ENCODE measurements around the gene FARSA.
"Not testable (repeated sequence)": the region's sequence is repeated elsewhere in the genome, so short reads cannot be mapped to it uniquely, and the experiment has no call there.

Gene FARSA

DNA sequence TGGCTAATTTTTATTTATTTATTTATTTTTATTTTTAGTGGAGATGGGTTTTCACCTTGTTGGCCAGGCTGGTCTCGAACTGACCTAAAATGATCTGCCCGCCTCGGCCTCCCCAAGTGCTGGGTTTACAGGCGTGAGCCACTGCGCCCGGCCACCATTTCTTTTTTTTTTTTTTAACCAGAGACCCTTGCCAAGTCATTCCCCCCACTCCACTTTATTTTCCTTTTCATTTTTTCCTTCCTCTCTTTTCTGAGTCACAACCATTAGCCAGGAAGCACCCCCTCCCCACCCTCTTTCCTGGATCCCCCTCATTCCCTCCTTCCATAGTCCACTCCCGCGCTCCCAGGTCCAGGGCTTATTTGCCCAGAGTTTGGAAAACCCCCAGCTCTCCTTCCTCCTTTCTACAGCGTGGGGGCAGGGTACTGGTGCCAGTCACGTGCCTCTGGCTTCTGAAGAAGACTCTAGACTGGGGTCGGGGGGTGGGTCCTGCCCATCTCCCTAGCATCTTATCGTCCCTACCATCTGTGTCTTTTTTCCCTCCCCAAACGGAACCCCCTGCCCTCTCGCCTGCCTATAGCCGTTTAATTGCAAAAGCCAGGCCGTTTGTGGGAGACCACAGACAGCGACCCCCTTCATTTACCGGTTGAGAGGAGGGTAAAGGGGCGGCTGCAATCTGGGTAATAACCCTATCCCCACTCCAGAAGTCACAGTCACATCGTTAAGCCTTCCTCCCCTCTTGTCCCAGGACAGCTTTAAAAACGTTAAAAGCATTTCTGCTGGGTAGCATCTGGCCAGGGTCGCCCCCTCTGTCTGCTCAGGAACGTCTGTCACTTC is 3.8 kb upstream of the FARSA start:
- no peak for FAIRE-seq

DNA sequence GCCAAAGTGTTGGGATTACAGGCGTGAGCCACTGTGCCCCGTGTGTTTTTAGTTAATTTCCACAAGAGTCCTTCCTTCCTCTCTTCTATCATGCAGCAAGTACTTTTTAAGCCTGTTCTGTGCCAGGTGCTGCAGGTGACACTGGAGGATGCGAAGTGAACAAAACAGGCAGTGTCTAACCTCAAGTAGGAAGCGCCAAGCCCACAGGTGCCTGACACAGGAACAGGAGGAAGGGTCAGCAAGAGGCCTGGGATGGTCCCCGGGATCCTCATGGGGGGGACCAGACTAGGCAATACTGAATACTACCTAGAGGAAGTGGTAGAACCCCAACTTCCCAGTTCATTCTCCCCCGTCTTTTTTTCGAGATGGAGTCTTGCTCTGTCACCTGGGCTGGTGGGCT is 3.1 kb upstream of the FARSA start:
- FAIRE-seq: no peak

DNA sequence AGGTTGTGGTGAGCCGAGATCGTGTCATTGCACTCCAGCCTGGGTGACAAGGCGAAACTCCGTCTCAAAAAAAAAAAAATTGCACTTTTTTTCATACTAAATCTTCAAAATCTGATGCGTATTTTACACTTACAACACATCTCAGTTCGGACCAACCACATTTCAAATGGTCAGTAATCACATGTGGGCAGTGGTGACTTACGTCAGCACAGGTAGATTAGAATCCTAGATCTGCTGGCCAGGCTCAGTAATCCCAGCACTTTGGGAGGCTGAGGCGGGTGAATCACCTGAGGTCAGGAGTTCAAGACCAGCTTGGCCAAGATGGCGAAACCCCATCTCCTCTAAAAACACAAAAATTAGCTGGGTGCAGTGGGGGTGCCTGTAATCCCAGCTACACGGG is 1.6 kb upstream of the FARSA start:
- no peak for FAIRE-seq

DNA sequence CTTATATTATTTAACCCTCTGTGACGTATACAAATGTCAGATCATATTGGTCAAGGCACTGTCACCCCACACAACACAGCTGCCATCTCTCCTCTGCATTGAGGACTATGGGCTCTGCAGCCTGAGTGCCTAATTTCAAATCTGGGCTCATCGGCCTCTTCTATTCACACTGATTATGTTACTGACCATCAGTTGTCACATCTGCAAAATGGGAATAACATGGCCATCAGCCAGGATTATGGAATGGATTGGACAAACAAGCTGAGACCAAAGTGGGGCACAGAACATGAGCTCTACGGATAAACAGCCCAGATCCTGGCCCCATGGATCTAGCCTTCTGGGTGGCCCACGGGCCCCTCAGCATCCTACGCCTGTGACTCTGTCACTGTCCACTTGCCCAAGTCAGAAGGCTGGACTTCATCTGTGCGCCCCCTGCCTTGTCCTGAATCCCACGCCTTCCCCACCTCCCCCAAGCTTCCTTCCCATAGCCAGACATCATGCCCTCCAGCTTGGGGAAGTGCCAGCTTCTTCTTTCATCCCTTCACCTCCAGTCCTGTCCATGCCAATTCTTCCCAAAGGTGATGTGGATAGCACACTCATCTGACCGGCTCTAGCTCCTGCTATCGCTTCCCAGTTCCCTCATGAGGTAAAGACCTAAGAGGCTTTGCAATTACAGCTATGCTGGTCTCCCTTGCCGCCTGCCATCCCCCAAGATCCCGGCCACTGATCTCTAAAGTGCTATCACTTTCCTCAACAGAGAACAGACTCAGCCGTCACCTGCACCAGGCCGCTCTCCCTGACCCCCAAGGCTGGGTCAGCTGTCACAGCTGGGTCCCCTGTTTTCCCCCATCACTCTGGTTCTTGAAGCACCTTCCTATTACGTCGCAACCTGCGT is 872 bp downstream of the FARSA start:
- no peak for FAIRE-seq

DNA sequence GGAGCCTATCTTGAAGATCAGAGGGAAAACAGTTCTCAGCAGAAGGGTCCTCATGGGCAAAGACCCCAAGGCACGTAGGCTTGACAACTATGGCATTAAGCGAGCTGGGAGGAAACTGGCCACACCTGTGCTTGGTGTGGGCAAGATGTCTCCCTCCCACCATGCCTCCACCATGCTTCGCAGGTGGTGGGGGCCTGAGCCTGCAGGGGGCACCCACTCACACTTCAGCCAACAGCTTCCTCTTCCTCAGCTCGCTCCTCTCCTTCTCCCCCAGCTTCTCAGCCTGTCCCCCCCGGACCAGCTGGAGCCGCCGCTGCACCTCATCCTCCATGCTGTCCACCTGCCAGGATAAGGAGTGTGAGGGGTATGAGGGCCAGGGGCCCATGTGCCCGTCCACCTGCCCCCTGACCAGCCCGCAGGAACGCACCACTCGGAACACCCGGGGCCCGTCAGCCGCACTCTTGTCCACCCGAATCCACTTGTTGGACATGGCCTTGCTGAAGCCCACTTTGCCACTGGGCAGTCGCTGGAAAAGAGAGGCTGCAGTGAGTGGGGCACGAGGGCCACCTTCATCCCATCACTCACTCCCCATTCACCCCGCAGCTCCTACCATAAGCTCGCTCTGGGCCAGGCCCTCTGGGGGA is 3.4 kb downstream of the FARSA start:
- FAIRE-seq: no peak

DNA sequence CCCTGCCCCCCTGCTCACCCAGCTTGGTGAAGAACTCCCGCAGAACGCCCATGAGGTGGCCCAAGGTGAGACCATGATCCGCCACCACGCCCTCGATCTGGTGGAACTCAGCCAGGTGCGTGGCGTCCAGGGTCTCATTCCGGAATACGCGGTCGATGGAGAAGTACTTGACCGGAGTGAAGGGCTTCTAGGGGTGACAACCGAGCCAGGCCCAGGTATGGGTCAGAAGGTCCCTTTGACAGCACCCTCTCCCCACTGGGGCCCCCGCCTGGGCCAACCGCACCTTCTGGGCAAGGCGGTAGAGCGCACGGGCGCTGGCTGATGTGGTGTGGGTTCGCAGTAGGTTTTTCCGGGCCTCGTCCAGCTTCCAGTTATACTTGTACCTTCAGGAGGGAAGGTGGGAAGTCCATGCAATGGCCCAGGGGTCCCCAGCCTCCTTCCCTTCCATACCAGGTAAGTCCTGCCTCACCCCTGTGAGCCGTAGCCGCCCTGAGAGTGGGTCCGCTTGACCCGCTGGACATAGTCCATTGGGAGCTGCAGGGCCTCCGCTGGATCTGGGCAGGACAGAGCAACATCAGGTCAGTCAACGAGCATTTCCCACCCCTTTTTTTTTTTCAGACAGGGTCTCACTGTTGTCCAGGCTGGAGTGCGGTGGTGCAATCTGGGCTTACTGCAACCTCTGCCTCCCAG is 8.7 kb downstream of the FARSA start:
- no peak for FAIRE-seq

DNA sequence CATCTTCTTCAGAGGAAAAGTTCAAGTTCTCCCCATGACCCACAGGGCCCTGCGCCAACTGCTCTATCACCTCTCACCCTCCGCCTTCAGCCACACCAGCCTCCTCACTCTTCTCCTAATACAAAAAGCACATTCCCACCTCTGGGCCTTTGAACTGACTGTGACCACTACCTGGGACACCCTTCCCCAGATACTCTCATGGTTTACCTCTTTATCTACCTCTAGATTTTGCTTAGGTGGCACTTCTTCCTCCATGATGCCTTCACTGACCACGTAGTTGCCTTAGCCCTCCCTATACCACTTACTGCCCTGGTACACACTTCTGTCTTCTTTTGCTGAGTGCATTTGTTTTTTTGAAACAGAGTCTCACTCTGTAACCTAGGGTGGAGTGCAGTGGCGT is 10.6 kb downstream of the FARSA start:
- FAIRE-seq: no peak

DNA sequence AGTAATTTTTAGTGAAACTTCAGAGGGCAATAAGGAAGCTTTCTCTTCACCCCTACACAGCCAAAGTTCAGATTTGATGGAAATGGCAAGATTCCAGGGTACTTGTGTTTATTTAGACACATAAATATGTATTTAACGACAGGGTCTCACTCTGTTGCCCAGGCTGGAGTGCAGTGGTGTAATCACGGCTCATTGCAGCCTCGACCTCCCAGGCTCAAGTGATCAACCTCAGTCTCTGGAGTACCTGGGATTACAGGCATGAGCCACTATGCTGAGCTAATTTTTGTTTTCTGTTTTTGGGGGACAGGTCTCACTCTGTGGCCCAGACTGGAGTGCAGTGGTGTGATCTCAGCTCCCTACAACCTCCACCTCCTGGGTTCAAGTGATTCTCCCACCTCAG is 12.5 kb downstream of the FARSA start:
- FAIRE-seq: no peak

DNA sequence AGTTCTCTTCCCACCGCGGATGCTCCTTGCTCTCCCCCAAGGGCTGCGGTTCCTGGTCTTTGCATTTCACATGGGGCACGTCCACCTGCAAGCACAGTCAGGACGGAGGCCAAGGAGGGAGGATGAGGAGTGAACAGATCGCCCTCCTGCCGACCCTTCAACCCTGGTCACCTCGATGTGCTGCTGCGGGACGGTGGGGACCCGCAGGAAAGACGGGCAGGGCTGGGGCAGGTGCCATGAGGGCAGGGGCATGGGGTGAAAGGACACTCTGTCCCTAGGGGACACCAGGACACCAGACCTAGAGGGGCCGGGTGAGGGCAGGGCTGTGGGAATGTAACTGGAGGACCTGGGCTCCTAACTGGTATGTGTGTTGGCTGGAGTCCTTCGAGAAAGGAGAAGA is 15.3 kb downstream of the FARSA start:
- no peak for FAIRE-seq

DNA sequence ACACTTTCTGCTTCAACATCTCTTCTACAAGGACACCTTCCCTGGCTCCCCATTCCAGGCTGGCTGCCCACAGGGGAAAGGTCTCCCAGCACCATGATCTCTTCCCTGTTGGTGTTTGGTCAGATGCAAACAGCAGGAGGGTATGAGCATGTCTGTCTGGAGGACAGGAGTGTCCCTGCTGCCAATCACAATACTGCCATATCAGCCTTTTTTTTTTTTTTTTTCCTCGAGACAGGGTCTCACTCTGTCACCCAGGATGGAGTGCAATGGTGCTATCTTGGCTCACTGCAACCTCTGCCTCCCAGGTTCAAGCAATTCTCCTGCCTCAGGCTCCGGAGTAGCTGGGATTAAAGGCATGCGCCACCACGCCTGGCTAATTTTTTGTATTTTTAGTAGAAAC is 17.7 kb downstream of the FARSA start:
- not testable (repeated sequence) for FAIRE-seq

DNA sequence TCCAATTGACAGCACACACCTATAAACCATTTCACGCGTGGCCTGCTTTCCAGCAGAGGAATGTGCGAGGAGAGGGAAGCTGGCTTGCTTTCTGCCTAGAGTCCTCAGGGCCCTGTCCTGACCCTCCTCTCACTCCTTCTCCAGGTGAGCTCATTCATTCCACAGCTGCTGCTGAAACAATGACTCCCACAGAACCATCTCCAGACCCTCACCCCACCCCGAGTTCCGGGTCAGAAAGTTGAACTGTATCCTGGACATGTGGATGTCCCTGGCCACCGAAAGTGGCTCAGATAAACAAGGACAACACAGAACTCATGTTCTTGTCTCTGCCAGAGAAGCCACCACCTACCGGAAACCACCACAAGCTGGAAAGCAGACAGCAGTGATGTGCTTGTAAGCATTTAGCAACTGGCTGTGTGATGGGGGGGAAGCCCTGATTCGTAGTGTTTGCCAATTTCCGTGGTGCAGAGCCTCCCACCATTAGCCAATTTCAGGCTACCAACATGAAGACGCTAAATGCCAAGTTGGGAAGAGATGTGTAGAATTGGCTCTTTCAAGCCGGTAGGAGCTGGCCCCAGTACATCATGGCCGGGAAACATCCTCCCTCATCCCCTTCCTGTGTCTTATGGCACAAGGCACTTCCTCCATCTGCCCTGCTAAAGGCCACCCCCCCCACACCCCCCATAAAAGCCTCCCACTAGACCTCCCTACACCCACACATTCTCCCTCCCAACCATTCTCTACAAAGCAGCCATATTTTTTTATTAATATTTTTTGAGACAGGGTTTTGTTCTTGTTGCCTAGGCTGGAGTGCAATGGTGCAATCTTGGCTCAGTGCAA is 19.4 kb downstream of the FARSA start:
- FAIRE-seq: no peak

DNA sequence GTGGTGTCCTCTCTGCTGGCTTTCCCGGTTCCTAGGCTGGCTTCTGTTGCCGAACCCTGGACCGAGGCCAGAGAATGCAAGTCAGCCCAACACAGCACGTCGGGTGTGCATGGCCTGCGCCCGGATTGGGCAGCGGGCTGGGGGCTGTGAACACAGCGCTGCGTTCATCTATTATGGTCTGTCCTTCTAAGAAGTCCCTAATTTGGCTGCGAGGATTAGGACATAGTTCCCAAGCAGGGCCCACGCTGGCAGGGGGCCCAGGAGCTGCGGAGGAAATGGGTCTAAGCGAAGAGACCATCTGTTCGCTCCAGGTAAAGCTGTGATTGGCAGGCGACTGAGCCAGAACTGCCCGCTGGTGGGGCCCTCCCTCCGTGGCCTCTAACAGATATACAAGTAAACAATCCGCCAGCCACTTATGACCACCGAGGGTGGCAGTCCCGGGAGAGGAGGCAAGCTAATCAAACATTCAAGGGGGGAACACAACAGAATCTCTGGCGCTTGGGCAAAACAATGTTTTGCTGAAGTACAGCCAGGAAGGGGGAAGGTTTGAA is 20.4 kb downstream of the FARSA start:
- no peak for FAIRE-seq

DNA sequence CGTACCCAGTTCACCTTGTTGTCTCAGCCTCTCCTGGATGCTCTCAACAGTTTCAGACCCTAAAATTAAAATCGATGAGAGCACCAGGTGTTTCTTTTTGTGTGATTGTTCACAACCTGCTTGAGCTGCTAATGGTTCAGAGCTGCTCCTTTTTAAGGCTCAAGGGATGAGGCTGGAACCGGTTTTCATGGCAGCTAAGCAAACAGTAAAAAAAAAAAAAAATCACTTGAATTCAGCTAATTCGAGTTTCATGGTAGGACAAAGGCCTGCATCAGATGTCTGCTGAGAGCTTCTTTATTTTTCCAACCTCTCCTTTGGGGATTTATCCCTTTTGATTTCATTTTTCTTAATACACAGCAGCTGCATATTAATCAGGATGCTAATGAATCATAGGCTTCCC is 20.9 kb downstream of the FARSA start:
- no peak for FAIRE-seq

DNA sequence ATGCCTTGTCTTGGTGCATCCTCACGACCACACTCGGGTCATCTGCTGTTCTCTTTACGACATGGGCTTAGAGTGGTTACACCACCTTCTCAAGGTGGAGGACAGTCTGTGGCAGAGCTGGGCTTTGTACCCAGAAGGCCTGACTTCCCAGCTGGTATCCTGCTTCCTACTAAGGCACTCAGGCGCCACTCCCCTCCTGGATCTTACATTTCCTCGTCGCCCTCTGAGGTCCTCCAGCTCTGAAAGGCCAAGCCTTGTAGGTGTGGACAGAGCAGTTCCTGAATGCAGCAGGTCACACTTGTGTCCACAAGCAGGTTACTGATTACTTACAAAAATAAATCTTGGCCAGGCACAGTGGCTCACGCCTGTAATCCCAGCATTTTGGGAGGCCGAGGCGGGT is 26.3 kb downstream of the FARSA start:
- FAIRE-seq: no peak

DNA sequence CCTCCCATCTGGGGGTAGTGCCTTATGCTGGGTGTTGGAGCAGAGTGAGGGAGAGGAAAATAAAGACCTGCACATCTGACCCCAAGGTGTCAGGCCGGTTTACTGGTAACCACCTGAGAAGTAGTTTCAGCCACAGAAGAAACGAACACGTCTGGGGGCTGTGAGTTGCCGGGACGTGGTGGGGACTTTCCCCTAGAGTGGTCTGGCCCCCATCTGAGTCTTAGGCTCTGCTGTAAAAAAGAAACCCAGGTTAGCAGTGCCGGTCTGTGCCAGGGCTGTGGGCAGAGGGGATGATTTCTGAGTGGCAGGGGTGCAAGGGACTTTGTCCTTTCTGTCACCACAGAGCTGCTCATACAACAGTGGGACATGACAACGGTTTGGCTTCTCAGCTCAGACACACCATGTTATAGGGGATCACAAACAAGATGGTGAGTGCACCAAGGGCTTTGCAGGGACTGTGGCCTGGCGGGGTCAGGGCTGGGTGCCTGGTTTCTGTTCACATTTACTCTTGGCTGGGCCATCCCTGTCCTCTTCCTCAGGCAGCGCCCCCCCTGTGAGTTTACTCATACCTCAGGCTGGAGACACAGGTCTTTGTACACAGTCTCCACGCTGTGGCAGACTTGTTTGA is 33.5 kb downstream of the FARSA start:
- no peak for FAIRE-seq

DNA sequence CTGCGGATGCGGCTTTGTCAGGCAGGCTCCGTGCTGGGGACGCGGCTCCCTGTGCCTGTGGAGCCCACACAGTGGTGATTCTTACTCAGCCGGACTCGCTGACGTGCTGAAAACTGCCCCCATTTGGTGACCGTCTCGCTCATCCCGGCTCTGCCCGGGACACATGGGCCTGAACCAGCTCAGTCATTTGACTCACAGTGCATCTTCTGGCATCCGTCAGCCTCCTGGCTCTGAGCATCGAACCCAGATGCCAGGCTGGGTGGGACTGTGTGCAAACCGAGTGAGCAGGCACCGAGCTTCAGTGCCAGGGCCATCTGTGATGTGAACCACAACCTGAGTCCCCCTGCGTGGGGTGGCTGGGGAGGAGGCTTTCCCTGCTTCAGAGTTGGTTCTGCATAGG is 37.1 kb downstream of the FARSA start:
- no peak for FAIRE-seq

DNA sequence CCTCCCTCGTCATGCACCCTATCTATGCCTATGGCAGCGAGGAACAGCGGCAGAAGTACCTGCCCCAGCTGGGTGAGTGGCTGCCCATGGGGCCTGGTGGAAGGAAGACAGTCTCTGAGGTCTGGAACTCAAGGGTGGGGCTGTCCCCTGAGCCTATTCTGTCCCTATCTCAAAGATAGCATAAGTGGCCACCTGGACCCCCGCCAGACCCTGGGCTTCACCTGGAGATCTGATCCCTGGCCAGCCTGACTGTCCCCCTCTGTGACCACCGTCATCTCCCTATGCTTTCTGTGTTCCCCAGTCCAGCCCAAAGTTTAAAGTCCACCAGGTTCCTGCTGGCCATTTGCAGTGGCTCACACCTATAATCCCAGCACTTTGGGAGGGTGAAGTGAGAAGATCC is 39.9 kb downstream of the FARSA start:
- no peak for FAIRE-seq

DNA sequence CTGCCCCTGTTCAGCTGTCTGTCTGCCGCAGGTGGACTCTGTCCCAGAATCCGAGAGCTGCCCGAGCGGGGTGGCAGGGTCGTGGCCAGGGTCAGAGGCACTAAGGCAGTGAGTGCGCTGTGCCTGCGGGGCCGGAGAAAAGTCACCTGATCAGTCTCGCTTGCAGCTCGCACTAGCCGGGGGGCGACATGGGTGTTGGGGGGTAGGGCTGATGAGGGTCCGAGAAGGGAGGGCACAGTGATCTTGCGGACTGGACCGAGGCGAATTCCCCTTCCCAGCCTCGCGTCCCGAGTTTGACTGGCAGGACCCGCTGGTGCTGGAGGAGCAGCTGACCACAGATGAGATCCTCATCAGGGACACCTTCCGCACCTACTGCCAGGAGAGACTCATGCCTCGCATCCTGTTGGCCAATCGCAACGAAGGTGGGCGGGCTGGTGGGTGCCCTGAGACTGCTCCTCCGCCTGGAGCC is 41.9 kb downstream of the FARSA start:
- FAIRE-seq: no peak

DNA sequence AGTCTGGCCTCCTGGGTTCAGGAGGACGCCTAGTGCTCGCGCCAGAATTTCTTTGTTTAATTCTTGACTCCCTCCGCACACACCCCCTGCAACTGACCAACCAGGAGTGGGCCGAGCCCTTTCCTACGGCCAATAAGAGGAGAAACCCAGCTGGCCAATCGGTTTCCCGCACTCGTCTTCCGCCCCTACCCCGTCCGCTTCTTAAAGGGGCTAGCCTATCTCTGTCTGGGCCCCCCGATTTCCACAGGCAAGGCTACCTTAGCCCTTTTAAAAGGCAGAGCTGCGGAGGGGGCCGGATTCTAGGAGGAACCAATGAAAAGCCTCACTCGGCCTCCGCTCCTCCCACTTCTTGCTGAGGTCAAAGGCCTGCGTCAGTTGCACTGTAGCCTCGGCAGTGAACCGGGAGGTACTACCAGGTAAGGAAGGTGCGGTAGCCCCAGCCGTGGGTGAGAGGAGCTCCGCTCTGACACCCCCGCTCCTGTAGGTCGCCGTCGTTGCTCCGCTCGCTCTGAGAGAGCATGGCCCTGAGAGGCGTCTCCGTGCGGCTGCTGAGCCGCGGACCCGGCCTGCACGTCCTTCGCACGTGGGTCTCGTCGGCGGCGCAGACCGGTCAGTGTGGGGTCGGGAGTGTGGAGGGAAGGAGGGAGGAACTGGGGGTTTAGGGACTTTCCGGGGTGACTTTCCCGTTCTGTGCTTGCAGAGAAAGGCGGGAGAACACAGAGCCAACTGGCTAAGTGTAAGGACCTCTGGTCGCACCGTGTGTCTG is 42.5 kb downstream of the FARSA start, which contains the start of gene GCDH:
TSS of gene GCDH (plus strand) at position 374 of the 766 bp plus-strand sequence. CDS start at position 519, 145 bp downstream.
- peak; percentile 99 for FAIRE-seq

DNA sequence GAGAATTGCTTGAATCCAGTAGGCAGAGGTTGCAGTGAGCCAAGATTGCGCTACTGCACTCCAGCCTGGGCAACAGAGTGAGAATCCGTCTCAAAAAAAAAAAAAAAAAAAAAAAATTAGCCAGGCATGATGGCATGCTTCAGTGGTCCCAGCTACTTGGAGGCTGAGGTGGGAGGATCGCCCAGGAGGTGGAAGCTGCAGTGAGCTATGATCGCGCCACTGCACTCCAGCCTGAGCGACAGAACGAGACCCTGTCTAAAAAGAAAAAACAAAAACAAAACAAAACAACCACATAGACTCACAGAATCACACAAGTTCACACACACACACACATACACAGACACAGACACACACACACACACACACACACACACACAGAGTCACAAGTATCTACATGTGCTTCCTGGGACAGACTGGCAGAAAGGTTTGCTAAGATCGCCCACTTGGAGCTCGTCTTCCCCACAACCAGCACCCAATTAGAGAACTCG is 43.2 kb downstream of the FARSA start:
- not testable (repeated sequence) for FAIRE-seq

All from A204.1 (cell line).